Measurements from ENCODE around the gene CST4.
"Not testable (repeated sequence)": the region's sequence is repeated elsewhere in the genome, so short reads cannot be mapped to it uniquely, and the experiment has no call there.

Gene CST4

DNA sequence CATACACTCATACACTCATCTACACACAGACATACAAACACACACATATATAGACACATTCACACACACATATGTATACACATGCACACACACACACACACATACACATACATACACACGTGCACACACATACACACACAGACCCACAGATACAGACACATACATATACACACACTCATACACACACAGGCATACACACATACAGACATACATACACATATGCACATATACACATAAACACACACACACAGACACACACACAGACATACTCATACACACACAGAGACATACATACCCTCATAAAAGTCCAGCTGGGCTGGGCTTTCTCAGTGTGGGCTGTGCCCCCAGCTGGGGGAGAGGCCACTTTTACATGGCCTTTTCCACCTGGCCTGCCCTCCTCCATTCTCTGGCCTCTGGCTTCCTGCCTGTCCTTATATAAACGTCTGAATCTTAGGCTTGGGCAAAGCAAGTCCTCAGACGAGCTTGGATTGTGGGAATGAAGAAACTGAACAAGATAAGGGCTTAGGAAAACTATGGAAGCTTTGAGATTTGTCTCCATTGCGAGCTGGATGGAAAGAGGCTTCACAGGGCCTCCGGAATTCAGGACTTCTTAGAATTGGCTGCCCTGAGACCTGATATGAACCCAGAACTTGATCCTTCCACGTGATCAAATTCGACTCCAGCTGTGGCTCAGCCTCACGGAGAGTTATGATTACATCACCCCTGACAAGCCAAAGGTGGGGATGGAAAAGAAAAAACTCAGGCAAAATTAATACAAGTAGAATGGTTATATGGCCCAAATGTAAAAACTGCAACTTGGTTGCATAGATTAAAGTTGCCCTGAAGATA, 28.6 kb downstream of the CST4 start:
- no peak for DNase-seq

DNA sequence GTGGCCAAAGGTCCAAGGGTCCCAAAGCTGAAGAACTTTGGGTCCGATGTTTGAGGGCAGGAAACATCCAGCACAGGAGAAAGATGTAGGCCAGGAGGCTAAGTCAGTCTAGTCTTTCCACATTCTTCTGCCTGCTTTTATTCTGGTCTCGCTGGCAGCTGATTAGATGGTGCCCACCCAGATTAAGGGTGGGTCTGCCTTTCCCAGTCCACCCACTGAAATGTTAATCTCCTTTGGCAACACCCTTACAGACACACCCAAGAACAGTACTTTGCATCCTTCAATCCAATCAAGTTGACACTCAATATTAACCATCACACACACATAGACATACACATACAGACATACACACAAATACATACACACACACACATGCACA, 29.2 kb downstream of the CST4 start:
- DNase-seq: not testable (repeated sequence)

DNA sequence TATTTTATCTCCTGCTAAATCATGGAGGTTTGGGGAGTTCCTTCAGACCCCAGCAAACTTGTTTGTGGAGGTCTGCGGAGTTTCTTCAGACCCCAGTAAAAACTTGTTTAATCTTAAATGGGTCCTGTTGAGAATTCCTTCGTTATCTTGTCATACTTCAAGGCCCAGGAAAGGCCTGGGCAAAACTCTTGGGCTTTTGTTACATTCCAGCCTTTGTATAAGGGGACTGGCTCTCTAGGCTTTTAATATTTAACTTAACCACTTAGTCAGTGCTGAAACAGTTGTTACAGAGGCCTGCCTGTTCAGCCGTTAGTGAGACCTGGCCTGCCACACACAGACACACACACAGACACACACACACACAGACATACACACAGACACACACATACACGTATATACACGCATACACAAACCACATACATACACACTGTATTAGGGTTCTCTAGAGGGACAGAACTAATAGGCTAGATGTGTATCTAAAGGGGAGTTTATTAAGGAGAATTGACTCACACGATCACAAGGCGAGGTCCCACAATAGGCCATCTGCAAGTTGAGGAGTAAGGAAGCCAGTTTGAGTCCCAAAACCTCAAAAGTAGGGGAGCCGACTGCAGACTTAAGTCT, 29.7 kb downstream of the CST4 start:
- DNase-seq: no peak

DNA sequence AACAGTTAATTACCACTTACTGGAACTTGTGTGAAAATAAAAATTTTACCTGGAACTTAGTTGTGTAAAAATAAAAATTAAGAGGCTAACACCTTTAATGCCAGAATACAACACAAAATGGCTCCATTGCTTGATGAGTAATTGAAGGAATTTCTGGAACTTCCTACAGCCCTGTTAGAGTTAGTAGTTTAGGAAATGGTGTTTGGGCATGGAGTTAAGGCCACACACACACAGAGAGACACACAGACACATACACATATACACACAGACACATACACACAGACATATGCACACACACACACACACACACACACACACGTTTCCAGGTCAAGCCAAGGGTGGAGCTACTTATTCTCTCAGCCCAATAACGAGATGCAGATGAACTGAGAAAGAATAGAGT, 30.5 kb downstream of the CST4 start:
- DNase-seq: no peak

DNA sequence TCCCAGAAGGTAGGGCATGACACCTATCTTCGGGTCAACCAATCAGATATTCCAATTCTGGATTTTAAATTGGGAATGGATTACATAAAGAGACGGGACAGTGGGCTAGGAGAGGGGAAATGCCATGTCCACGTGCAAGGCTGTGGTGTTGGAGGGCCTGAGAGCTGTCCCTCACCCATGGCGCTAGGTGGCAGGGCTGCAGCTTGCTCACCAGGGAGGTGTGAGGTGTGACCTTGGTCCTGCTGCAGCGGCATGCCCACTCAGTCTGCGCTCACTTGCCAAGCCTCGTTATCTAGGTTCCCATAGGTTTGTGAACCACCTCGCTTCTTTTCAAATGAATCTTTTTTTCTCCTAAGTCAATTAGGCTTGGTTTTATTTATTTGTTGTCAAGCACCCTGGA, 31.6 kb downstream of the CST4 start:
- DNase-seq: no peak

DNA sequence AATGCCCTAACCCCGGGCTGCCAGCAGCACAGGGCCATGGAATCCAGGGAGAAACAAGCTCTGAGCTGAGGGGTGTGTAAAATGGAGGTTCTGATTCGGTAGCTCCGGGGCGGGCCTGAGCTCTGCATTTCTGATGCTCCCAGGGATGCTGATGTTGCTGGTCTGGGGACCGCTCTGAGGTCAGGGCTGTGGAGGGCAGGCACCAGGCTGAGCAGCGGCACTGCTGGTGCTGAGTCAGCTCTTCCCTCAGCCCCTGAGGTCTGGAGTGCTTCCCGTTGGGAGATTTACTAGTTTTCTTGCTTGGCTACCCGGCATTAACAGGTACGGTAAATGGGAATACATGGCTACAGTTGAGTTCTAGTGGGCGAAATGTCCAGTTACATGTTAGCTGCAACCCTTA, 32.5 kb downstream of the CST4 start:
- no peak for DNase-seq

DNA sequence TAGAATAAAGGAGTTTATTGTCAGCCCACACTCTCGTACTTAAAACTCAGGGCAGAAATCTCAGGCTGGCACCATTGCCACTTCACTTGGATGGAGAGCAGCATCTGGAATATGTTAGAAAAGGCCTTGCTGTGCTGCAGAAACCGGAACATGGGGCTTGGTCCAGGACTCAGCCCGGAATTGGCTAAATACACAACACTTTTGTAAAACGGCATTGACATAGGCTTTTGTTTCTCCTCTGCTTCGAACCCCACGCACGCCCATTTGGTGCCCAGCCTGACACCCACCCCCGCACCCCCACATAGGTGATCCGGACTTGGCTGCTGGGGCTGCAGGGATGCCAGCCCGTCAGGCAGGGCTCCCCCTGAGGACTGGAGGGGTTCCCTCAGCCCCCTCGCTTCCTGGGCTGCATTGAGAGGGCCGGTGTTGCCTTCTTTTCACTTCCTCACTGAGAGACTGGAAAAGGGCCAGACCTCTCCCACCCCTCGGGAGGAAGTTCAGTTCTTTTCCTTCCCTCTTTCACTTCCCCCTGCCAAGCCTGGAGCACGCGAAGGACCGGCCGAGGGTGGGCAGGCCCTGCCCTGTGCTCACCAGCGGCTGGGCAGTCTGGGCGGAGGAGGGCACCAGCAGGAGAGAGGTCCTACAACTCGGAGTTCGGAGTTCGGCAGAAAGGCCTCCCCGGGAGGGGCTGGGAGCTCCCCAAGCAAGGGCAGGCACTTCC, 33.2 kb downstream of the CST4 start:
- DNase-seq: no peak

DNA sequence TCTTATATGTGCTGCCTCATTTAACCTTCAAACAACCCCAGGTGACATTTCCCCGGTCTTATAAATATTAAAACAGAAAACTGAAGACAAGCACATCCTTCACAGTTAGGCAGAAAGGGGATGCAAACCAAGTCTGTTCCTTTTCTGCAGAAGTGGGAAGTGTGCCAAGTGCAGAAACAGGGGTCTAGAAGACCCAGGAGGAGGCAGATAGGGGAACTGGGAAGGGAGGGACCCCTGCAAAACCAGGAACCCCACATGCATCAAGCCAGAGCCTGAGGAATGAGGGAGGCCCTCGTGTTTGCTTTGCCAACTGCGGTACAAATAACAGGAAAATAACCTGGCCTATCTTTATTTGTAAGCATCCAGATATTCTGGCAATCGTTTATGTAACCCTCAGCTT, 34.1 kb downstream of the CST4 start:
- no peak for DNase-seq

DNA sequence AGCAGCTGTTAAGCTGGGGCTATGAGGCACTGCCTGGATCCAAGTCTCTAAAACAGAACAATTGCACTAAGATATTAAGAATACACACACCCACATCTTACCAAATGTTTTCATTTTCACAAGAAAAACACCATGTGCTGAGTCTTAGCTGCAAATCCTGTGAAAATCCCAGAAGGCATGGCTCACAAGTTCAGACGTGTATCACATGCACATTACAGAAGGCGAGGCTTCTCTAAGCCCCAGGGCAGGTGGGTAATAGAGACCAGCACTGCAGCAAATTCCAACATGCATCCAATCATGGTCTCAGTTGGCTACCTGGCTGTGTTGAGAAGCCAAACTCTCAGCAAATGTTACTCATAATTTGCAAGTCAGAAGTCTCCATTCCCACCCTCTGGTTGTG, 34.8 kb downstream of the CST4 start:
- no peak for DNase-seq

DNA sequence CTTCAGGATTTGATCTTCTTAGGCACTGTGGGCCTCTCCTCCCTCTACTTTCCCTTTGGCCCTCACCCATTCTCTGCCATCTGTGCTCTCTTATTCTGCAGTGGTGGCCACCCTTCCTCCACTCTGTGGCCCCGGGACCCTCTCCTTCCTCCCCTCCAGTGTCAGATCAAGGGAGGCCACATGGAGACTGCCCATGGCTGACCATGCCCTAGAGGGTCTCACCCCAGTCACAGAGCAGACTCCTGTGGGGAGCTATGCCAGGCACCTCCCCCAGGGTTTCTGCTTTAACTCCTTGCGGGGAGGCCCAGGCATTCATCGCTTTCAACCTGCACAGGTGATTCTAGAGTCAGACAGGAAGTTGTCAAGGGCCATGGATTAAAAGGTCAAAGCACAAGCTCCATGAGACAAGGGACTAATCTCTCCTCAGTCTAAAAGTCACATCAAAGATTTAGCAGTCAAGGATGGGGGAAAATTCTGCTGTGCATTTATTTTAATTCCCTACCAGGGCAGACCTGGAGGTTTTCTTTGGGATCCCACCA, 35.4 kb downstream of the CST4 start:
- DNase-seq: no peak

DNA sequence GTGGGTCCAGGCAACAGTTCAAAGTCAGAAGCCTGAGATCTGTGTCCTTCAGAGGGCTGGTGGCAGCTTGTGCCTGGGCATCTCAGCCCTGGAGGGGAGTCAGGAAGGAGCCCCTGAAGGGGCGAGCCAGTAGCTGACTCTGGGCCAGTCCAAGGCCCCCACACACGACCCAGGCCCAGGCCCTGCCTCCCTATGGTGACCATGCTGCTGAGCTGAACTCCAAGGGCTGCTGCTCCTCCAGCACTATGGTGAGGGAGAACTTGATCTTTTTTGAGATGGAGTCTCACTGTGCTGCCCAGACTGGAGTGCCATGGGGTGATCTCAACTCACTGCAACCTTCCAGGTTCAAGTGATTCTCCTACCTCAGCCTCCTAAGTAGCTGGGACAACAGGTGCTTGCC, 35.9 kb downstream of the CST4 start:
- no peak for DNase-seq

DNA sequence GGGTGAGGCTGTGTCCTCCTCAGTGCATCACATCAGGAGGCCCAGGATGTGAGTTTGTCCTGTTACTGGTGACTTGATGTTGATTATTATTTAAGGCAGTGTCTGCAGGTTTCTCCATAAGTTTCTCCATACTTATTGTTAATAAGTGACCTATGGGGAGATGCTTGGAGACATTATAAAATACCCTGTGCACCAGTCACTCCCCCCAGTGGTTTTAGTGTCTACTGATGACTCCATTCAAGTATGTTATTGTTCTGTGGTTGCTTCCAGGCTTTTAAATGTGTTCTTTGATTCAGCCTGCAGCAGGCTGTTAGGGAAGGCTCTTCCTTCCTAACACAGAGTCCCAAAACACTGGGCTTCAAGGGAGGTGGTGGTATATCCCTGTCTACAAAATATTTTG, 36.5 kb downstream of the CST4 start:
- DNase-seq: no peak

DNA sequence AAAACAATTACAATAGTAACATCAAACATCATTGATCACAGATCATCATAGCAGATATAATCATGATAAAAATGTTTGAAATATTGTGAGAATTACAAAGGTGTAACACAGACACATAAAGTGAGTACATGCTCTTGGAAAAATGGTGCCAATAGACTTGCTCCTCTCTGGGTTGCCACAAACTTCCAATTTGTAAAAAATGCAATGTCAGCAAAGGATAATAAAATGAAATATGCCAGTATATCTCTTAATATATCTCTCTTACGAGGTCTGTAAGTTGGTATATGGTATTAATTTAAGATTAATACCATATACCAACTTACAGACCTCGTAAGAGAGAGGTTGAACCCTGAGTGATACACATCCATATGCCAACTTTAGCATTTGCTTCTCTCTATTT, 37.7 kb downstream of the CST4 start:
- DNase-seq: no peak

DNA sequence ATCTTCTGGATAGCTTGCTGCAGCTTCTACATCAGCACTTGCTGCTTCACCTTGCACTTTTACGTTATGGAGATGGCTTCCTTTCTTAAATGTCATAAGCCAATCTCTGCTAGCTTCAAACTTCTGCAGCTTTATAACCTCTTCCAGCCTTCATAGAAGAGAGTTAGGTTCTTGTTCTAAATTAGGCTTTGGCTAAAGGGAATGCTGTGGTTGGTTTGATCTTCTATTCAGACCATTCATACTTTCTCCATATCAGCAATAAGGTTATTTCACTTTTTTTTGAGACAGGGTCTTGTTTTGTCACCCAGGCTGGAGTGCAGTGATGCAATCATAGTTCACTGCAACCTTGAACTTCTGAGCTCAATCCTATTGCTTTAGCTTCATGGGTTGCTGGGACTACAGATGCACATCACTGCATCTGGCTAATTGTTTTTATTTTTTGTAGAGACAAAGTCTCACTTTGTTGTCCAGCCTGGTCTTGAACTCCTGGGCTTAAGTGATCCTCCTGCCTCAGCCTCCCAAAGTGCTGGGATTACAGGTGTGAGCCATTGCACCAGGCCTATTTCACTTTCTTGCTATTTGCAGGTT, 38.9 kb downstream of the CST4 start:
- no peak for DNase-seq

DNA sequence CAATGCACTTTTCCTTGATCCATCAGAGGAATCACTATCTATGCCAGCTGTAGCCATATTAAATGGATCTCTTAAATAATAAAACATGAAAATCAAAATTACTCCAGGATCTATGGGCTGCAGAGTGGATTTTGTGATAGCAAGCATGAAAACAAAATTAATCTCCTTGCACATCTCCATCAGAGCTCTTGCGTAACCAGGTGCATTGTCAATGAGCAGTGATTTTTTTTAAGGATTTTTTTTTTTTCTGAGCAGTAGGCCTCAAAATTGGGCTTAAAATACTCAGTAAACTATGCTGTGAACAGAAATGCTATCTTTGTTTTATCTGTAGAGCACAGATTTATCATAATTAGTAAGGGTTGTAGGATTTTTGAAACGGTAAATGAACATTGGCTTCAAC, 39.6 kb downstream of the CST4 start:
- DNase-seq: no peak

DNA sequence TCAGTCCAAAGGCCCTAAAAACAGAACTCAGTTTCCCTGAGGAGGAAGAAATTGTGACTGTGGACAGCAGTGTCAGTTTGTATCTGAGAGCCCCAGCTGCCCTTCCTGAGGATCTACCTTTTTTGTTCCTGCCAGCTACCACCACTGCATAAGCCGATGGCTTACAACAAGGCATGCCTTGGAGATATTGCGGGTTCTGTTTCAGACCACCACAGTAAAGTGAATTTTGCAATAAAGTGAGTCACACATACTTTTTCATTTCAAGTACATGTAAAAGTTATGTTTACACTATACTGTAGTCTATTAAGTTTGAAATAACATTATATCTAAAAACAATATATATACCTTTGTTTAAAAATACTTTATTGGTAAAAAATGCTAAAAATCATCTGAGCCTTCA, 41.5 kb downstream of the CST4 start:
- no peak for DNase-seq

DNA sequence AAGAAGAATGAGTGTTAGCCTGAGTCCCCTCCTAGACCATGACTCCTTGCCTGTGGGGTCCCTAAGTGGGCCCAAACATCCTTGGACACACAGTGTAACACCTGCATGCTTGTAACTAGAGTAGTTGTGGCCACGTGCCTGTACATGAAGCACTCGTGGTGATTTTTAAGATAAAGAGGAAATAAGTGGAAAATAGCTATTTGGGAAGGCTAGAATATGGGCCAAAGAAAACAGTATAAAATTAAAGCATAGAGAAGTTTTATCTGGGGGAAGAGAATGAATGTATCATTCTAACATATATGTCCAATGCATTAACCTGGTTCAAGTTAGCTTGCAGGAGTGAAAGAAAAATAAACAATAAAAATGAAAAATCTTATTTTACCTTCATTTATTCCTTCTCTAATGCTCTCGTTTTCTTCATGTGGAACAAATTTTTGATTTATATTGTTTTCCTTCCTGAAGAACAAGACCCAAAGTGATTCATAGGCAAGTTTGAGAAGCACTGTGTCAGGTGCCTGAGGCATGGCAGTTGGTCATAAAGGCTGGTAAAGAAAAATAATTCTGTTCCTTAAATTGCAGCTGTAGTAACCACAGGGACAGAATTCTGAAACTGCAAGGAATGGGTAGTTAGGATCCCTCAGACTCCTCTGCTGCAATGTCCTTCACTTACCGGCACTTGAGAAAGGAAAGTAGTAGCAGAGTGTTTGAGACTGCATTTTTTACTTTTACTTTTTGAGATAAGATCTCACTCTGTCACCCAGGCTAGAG, 42.5 kb downstream of the CST4 start:
- DNase-seq: no peak

DNA sequence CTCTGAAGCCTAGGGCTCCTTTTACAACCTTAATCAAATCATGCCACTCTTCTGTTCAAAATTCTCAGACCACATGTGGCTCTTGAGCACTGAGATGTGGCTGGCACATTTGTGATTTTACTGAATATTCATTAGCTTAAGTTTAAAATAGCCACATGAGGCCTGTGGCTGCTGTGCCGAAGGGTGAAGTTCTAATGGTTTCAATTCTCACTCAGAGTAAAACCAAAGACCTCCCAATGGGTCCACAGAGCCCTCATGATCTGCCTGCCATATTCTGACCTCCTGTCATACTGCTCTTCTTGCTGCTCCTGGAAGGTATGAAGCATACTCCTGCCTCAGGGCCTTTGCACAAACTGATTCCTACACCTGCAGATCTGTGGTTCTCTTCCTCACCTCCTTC, 43.3 kb downstream of the CST4 start:
- DNase-seq: no peak

DNA sequence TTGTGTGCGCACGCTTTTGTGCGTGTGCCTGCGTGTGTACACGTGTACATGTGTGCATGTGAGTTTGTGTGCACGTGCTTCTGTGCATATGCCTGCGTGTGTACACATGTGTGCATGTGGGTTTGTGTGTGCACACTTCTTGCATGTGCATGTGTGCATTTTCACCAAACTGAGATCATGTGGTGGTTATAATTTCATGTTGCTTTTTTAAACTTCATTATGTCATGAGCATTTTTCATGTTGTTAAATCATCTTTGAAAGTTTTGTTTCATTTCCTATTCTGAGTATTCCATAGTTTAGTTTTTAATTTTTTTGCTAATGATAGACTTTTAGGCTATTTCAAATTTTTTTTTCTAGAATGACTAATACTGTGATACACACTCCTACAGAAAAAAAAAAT, 44.7 kb downstream of the CST4 start:
- DNase-seq: no peak

DNA sequence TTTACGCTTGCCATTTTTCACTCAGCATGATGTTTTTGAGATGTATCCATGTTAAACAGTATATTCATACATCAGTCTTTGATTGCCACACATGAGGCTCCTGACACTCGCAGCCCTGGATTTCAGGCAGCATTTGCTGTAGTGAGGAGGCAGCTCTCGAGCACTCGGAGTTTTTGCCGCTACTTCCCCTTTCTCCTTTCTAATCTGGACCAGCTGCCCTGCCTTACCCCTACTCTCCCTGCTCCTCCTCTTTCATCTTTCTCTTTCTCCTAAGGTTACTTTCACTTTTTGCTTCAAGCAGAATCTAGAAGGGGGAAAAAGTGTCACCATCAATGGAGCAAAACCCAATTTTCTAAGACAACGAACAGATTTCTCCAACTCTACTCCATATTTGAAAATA, 45.2 kb downstream of the CST4 start:
- DNase-seq: no peak

DNA sequence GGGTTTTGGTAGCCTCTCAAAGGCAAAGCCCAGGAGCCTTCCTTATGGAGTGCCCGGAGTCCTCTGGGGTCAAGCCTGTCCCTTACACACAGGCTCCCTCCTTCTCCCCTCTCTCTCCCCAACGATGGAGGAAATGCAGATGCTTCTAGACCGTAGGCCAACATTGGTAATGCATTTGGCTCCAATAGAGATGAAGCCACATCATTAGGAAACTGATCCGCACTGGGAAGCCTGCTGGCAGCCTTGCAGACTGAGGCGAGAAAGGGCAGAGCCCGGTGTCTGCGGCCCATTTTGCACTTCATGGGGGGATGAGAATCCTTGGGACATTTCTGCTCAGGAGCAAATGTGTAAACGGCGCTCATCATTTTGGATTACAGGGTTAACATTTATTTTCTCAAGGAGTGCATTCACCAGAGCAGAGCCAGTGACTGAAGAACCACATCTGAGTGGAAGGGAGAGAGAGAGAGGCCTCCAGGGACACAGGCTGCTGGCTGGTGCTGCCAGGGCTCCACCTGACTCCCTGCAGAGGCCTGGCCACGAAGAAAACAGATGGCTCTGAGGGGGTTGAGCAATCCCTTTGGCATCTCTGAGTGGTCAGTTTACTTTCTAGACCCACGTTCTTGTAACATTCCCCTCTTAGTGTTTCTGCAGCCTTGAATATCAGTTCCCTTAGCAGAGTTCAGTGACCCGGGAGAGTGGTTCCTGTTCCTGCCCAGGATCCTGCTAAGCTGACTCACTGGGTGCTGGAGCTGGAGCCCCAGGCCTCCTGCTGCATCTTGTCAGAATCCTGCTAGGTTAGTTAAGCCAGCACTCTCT, 46.7 kb downstream of the CST4 start:
- DNase-seq: no peak
